GM12801 (cell line): ENCODE measurements around the gene FNDC3A.

ENCODE experiments used
- CTCF ChIP-seq: IDR thresholded peaks from one replicate; pipeline ENCODE4 v1.5.1; 2011; ENCODE audit warnings: control low read depth; ENCODE audit not compliant: insufficient read length; ENCODE audit errors: extremely low read depth

The FNDC3A gene

GRCh38 chr13:48944221-48944620, 31.5 kb upstream of the FNDC3A start:
- no peak for TF ChIP-seq CTCF

GRCh38 chr13:48945626-48946025, 30.1 kb upstream of the FNDC3A start:
- TF ChIP-seq CTCF, result no peak

- TF ChIP-seq CTCF, result no peak
These were observed 29.5 kb upstream of the FNDC3A start for GRCh38 chr13:48946163-48946562.

- no peak for TF ChIP-seq CTCF
These were observed 25.9 kb upstream of the FNDC3A start for GRCh38 chr13:48949566-48950500.

GRCh38 chr13:48950501-48950875, 25.2 kb upstream of the FNDC3A start:
- no peak for TF ChIP-seq CTCF

- TF ChIP-seq CTCF, result no peak
These were observed 21.6 kb upstream of the FNDC3A start for GRCh38 chr13:48954081-48954480.

- TF ChIP-seq CTCF, result no peak
These were observed 20.2 kb upstream of the FNDC3A start for GRCh38 chr13:48955536-48955935.

GRCh38 chr13:48961379-48961778, 14.3 kb upstream of the FNDC3A start:
- TF ChIP-seq CTCF, result no peak
